B cell (primary cell): ENCODE measurements around the gene RPUSD3.

ENCODE experiments used
- CTCF ChIP-seq: fragments of 200-600 bp; IDR thresholded peaks from one replicate; pipeline ENCODE4 v1.8.0; 2022; ENCODE audit warnings: antibody characterized with exemption, mild to moderate bottlenecking
- EZH2 ChIP-seq: IDR thresholded peaks from 2 replicates; pipeline ENCODE4 v1.6.1; 2012; ENCODE audit warnings: borderline replicate concordance, low read depth, mild to moderate bottlenecking, moderate library complexity, low read length; ENCODE audit not compliant: insufficient read depth, poor library complexity, severe bottlenecking

GRCh38 chr3:9818666-9819335, 25.0 kb downstream of the RPUSD3 start:
- TF ChIP-seq CTCF: no peak
- TF ChIP-seq EZH2: no peak
